ENCODE results near the gene RIPOR2.

- TF ChIP-seq CTCF (conservative IDR thresholded peaks at IDR 0.05; ENCODE audit: low read length) (no peak), EZH2phosphoT487 (IDR thresholded peaks at IDR 0.05; ENCODE audit: borderline replicate concordance, low read depth, low read length) (no peak)
Measured at GRCh38 chr6:24761193-24761835, 174.4 kb downstream of the RIPOR2 start.

Measured in OCI-LY7 (cell line).